ACHN (cell line): ENCODE measurements around the gene CORO2B.

Source experiments
- DNase-seq: peaks from one replicate; pipeline ENCODE4 v3.0.0-alpha.2; 2015
- in situ Hi-C: cut with HindIII; loops from 2 replicates; pipeline ENCODE4 v1.10.0; 2017; ENCODE audit warnings: low sequenced_read_pairs, low pct_ligation_motif_present, low pct_unique_long_range_greater_than_20kb

The CORO2B gene

DNA sequence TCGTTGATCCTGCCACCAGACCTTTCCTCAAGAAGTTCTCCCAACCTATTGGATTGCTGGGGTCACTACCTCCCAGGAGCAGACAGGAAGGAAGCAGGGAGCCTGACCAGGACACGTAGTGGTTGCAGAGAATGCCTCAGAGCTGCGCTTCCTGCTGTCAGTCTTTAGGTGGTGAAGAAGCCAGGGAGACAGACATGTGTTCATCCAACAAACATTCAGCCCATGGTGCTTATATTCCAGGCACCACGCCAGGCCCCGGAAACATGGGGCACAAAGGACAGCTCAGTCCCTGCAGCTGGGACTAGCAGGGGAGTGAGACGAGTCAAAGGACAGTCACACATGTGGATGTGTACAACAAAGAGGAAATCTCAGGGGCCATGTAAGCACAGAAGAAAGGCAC, 26.0 kb upstream of the CORO2B start:
- DNase-seq: no peak

DNA sequence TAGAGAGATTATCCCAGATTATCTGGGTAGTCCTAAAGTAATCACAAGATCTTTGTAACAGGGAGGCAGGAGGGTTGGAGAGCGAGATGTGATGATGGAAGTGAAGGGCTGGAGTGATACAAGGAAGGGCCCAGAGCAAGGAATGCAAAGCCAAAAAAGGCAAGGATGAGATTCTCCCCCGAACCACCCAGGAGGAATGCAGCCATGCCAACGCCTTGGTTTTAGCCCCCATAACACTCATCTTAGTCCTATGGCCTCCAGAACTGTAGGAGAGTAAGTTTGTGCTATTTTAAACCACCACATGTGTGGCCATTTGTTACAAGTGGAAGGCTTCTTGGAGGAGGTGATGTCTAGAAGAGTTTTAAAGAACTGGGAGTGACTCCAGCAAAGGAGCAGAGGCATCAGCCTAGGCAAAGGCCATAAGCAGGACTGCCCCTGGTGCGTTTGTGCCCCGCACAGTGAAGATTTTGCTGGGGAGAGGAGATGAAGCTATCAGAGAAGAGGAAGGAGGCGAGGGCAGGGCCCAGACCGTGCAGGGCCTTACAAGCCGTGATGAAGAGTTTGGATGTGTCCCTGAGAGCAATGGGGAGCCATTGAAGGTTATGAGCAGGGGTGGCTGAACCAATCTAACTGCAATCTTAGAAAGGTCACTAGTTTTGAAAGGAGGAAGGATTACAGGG, 25.3 kb upstream of the CORO2B start:
- DNase-seq: no peak
- in situ Hi-C loops: no loop called here

More for the DNA sequence above, 26.0 kb upstream of the CORO2B start:
- in situ Hi-C loops: no loop called here

DNA sequence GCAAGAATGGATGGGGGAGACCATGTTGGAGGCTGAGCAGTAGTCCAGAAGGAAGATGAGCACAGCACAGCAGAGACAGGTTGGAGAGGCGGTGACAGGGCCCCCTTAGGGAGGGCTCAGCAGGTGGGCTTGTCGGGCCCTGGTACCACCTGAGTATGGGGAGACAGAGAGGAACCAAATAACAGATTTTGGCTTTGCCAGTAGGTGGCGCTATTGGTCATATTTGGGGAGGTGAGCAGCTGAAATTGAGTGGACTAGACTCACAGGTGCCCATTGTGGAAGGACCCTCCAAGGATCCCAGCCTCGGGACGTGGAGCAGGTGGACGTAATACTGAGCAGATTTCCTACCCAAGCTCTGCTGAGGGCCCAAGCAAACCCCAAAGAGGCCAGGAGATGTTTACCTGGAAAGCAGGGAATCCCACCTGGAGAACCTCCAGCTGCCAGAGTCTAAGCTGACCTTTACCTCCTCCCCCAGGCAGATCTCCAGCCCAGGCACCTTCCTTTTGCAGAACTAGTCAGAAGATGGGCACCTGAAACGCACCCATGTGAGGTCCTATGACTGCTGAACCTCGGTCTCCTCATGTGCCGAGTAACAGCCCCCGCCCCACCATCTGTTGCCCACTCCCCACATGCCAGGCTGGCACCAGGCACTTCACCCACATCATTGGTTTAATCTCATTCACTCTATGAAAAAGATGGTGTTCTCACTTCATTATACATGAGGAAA, 24.6 kb upstream of the CORO2B start:
- in situ Hi-C loops: no loop called here
- DNase-seq: peak; percentile 71

- in situ Hi-C loops: no loop called here
- DNase-seq: no peak
Observed at GRCh38 chr15:68554721-68555678, 23.8 kb upstream of the CORO2B start.

GRCh38 chr15:68555679-68556037, 23.1 kb upstream of the CORO2B start:
- no peak for DNase-seq
- in situ Hi-C loops: no loop called here

- in situ Hi-C loops: no loop called here
- no peak for DNase-seq
Observed at GRCh38 chr15:68556139-68556990, 22.4 kb upstream of the CORO2B start.

DNA sequence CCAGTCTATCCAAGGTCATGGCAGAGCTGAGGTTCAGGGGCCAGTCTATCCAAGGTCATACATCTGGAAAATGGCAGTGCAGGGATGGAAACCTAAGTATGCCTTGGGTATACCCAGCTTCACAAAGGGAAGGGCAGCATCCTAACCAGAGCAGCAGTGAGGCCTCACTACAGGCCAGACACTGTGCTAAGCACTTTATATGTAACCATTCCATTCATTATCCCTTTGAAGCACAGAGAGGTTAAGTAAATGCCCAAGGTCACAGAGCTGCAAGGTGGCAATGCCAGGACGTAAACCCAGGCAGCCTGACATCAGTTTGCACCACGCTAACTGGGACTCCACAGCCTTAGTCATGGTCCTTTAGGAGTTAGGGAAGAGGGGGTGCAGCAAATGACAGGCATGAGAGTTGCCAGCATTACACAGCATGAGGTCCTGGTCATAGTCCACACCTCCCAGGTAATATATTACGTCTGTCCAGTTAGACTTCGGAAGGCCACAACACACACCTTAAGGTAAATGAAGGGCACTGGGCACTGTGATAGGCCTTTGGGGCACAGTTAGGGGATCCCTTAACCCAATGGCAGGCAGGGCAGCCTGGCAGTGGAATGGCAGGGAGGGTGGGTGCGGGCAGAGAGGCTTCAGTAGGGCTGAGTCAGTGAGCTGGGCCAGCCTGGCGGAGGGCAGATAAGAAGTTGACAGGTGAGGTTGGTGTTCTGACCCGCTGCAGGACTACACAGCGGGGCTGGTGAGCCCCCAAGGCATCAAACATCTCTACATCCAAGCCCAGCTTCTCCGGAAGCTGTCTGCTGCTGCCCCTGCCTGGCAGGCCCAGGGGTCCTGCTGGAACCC, 21.1 kb upstream of the CORO2B start:
- peak; percentile 10 for DNase-seq
- in situ Hi-C loops: no loop called here

GRCh38 chr15:68558318-68559305, 20.2 kb upstream of the CORO2B start:
- peak; percentile 77 for DNase-seq
- in situ Hi-C loops: no loop called here

DNA sequence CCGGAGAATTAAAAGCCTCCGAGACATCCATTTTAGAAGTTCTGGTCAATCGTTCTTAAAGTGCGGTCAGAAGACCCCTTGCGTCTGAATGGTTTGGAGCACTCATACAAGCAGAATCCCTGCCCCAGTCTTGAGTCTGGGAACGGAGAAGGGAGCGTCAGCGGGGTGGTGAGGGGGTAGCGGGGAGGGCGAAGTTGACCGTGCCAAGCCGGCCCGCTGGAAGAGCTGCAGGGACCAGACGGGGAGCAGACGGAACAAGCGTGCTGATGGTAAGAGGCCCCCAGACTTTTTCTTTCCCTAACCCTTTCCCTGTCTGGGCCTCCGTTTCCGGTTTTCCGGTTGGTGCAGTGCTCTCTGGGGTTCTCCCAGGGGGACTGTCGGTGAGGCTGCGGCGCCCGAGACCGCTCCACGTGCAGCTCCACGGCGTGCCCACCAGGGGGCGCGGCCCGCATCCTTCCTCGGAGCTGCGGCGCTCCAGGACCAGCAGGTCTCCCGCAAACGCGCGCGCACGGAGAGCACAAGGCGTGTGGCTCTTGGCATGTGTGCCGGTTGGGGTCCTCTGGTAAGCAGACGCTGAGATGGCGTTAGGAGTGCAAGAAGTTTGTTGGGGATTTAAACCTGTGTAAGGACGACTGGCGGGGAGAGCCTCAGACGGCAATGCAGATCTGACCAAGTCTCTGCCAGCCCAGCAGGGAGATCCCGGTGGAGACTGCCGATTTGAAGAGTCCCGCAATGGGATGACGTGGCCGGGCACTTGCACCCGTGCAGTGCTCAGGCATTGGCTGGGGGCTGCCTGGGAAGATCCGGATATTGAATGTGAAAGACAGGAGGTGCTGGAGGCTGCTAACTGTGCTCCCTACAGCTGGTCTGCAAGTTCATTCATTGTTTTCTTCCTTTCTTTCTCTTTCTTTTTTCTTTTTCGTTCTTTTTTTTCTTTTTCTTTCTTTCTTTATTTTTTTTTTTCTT, 19.2 kb upstream of the CORO2B start:
- DNase-seq: peak; percentile 83
- in situ Hi-C loops: no loop called here

GRCh38 chr15:68560501-68561113, 18.2 kb upstream of the CORO2B start:
- no peak for DNase-seq
- in situ Hi-C loops: no loop called here

DNA sequence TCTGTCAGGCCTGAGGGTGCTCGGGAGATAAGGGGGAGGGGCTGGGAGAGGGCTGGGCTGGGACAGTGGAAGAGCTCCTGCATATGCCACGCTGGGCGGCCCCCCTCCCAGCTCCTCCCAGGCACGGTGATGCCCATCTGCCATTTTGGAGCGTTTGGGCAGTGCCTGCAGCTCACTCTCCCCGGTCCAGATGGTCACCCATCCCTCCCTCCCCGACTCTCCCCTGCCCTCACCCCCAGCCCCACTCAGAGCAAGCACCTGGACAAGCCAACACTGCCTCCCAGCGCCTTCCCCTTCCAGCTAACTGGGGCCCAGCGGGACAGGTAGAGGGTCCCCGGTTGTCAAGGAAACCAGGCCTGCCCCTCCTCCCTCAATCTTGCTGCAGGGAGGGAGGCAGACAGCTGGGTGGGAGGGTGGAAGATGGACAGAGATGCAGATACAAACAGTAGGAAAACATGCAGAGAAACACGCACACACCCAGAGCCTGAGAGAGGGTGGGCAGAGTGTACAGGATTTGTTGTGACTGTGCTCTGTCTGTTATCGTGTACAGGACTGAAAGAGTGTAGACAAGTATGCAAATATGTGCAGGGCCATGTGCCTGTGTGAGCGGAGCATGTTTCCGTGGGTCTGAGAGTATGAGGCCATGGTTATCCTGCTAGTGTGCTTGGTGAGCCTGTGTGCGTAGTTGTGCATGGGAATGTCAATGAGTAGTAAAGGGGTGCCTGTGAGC, 17.5 kb upstream of the CORO2B start:
- in situ Hi-C loops: no loop called here
- DNase-seq: no peak

GRCh38 chr15:68561901-68562300, 16.9 kb upstream of the CORO2B start:
- in situ Hi-C loops: no loop called here
- DNase-seq: no peak

DNA sequence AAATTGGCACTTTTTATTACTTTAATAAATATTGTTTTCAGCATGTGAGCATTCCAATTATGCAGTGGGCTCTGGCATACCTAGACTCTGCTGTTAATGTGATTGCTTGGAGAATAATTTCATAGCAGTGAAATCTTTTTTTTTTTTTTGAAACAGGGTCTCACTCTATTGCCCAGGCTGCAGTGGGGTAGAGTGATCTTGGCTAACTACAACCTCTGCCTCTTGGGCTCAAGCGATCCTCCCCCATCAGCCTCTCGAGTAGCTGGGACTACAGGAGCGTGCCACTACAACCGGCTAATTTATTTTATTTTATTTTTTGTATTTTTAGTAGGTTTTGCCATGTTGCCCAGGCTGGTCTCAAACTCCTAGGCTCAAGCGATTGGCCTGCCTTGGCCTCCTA, 14.6 kb upstream of the CORO2B start:
- in situ Hi-C loops: no loop called here

GRCh38 chr15:68565234-68565633, 13.6 kb upstream of the CORO2B start:
- no peak for DNase-seq
- in situ Hi-C loops: no loop called here

More for the DNA sequence above, 14.6 kb upstream of the CORO2B start:
- DNase-seq: no peak
